Measurements from ENCODE around the gene CTBP1.

The CTBP1 gene

DNA sequence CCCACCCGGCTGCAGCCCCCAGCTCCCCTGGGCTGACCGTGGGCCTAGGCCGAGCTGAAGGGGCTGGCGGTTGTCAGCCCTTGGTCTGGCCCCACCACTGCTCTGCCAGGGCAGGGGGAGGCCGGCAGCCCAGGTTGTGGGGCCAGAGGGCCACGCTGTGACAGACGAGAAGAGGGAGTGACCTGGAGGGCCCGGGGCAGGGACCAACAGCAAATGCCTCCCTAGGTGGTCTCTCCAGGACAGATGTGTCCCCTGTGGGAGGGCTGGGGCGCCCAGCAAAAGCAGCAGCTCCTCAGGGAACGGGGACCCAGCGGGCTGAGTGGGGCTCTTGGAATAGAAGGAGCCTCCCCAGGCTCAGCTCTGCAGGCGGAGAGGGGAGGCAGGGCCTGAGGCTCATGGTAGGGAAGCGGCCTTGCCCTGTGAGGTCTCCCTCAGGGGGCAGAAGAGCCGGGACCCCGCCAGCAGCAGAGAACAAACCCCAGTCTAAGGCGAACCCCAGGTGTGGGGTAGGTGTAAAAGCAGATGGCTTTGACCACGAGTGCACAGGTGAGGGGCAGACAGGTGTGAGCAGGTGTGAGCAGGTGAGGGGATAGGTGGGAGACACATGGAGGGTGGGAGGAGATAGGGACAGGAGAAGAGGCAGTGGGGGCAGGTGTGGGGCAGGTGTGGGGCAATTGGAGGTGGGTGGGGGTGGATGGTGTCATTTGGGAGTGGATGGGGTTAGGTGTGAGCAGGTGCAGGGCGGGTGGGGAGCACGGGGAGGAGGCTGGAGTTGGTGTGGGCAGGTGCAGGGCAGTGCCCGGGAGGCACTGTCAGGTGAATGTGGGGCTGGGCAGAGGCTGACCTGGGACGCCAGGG is 42.4 kb downstream of the CTBP1 start:
- in situ Hi-C loops (cut with MboI; ENCODE audit: low sequenced_read_pairs) = no loop called here

DNA sequence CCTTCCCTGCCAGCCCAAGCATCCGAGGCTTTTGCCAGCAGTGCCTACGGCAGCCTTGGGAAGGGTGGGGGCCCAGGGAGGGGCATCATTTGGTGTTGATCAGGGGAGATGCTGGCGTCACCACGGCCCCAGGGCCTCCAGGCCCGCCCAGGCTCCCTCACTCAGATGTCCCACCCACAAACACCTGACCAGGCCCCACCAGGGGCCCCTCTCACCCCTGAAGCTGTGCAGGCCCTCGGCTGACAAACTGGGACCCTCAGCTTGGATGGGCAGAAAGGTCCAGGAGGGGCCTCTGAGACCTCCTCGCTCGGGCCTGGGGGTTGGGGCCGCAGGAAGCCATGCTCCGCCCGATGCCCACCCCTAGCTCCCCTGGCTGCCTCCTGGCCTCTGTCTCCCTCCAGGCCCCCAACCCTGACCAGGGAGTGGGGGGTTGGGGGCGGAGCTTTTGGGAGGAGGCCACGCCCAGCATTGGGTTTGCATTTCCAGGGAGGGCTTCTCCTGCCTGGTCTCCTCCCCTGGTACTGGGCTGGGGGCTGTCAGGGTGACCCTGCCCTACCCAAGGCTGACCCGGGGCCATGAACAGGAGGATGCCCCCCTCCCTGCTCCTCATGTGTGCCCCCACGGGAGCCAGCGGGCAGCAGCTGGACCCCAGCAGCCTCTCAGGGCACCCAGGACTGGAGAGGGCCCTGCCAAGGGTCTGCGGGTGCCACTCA is 43.2 kb downstream of the CTBP1 start:
- H3K4me3 ChIP-seq = no peak overlapping the region
- no peaks in the 10 kb centered on the region for H3K27me3 ChIP-seq (ENCODE audit: low read depth)
- DNase-seq (ENCODE audit: low spot score in 2 of 2) = no peak
- in situ Hi-C loops (cut with MboI; ENCODE audit: low sequenced_read_pairs) = no loop called here
- H3K9me3 ChIP-seq = no peaks in the 10 kb centered on the region
- no peaks in the 10 kb centered on the region for H3K4me1 ChIP-seq
- no peaks in the 10 kb centered on the region for H3K36me3 ChIP-seq (replicated peaks)

More for the DNA sequence above, 42.4 kb downstream of the CTBP1 start:
- Histone ChIP-seq H3K36me3 (replicated peaks) (no peaks in the 10 kb centered on the region; the same call in 1 of the 2 replicates), H3K27me3 (ENCODE audit: low read depth) (no peaks in the 10 kb centered on the region), H3K4me1 (no peaks in the 10 kb centered on the region), H3K9me3 (no peaks in the 10 kb centered on the region), H3K4me3 (no peak overlapping the region)
- DNase-seq (ENCODE audit: low spot score in 2 of 2) = peak in 1 of 2 experiments; percentile 8

DNA sequence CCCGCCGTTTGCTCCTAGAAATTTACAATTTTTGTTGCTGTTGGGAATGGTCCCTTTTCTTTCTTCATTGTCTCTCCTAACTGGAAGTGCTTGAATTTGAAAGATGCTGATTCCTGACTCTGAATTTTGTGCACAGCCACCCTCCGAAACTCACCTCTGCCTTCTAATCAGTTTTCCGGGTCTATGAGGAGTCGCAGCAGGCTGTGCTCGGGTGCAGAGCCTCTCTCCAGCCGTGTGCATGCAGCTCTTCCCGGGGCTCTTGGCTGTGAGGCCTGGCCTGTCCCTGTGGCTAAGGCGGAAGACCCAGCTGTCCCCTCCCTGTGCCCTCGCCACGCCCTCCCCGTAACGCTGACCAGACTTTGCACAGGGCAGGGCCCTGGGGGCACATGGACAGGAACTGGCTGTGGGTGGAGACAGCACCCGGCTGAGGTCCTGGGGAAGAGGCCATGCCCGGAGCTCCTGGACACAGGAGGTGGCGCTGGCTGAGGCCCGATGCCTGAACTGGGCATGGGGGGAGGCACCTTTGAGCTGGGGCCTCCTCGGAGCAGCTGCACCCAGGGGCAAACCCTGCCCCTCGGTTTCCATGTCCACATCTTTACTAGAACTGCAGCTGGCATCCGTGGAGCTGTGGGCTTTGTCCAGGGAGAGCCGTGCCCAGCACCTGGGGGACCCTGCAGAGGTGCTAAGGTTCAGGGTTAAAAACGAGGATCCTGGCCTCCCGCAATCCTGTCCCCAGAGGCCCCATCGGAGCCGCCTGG is 43.9 kb downstream of the CTBP1 start:
- in situ Hi-C loops (cut with MboI; ENCODE audit: low sequenced_read_pairs) = no loop called here
- no peaks in the 10 kb centered on the region for H3K27me3 ChIP-seq (ENCODE audit: low read depth)
- H3K4me3 ChIP-seq = no peak overlapping the region
- no peaks in the 10 kb centered on the region for H3K36me3 ChIP-seq (replicated peaks)
- no peaks in the 10 kb centered on the region for H3K4me1 ChIP-seq
- no peaks in the 10 kb centered on the region for H3K9me3 ChIP-seq
- DNase-seq (ENCODE audit: low spot score in 2 of 2) = peak in 1 of 2 experiments; percentile 8

DNA sequence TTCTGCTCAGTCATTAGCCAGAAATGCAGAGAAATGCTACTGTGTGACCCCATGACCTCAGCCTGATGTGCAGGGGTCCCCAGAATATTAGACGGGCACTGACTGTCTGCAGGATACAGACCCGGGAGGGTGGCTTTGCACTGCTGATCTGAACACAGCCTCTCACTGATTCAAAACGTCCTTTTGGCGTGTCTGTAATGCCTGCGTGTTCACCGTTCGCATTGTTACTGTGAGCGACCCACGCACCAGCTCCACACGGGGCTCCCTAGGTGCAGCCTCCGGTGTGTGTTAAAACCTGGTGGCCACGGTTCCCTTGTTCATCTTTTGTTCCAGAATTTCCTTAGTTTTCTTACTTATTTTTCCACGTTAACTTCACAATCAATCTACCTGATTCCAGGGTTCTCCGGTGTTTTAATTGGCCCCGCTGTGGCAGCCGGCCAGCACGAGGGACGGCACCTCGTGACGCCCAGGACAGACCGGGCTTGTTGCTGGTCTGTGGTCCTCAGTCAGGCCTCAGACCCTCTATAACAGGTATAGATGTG is 44.6 kb downstream of the CTBP1 start:
- Histone ChIP-seq H3K4me3 (no peak overlapping the region), H3K36me3 (replicated peaks) (no peaks in the 10 kb centered on the region), H3K4me1 (no peaks in the 10 kb centered on the region), H3K27me3 (ENCODE audit: low read depth) (no peaks in the 10 kb centered on the region), H3K9me3 (no peaks in the 10 kb centered on the region)
- no peak for DNase-seq (ENCODE audit: low spot score in 2 of 2)
- in situ Hi-C loops (cut with MboI; ENCODE audit: low sequenced_read_pairs) = no loop called here

DNA sequence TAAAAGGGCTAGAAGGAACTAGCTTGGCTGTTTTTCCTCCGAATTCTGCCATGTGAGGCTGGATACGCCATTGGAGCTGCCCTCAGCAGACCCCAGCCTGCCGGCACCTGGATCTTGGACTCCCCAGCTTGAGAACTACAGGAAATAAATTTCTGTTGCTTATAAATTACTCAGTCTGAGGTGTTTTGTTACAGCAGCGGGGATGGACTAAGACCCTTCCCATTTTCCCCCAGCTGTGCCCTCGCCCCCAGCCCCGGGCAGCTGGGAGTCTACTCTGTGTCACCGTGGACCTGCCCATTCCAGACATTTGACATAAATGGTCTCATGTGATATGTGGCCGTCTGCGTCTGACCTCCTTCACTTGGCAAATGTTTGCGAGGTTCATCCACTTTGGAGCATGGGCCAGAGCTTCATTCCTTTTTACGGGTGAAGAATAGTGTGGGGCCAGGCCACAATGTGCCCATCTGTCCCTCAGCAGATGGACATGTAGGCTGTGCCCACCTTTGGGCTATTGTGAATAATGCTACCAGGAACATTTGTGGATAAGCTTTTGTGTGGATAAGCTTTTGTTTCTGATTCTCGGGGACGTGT is 45.8 kb downstream of the CTBP1 start:
- Histone ChIP-seq H3K27me3 (ENCODE audit: low read depth) (no peaks in the 10 kb centered on the region), H3K4me1 (no peaks in the 10 kb centered on the region), H3K36me3 (replicated peaks) (no peaks in the 10 kb centered on the region), H3K4me3 (no peak overlapping the region), H3K9me3 (no peaks in the 10 kb centered on the region)
- DNase-seq (ENCODE audit: low spot score in 2 of 2) = no peak
- in situ Hi-C loops (cut with MboI; ENCODE audit: low sequenced_read_pairs) = no loop called here

DNA sequence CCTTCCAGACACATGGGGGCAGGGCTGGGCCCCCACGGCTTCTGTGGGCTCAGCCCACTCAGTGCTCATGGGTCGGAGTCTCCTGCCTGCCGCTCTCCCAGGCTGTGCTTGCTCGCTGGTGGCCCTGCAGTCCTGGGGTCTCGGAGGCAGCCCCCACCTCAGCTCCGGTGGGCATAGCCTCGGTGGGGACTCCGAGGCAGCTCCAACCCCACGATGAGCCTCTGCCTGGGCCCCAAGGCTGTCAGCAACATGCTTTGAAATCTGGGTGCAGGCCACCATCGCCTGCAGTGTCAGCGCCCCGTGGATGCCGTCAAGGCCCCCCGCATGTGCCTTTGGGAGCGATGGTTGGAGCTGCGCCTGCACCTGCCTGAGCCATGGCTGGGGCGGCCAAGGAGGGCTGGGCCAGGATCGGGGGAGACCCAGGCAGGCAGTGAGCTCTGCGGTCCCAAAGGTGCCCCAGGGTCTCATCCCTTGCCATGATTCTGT is 46.4 kb downstream of the CTBP1 start:
- Histone ChIP-seq H3K4me3 (no peak overlapping the region), H3K27me3 (ENCODE audit: low read depth) (no peaks in the 10 kb centered on the region), H3K36me3 (replicated peaks) (no peaks in the 10 kb centered on the region), H3K9me3 (no peaks in the 10 kb centered on the region), H3K4me1 (no peaks in the 10 kb centered on the region)
- in situ Hi-C loops (cut with MboI; ENCODE audit: low sequenced_read_pairs) = no loop called here
- no peak for DNase-seq (ENCODE audit: low spot score in 2 of 2)

DNA sequence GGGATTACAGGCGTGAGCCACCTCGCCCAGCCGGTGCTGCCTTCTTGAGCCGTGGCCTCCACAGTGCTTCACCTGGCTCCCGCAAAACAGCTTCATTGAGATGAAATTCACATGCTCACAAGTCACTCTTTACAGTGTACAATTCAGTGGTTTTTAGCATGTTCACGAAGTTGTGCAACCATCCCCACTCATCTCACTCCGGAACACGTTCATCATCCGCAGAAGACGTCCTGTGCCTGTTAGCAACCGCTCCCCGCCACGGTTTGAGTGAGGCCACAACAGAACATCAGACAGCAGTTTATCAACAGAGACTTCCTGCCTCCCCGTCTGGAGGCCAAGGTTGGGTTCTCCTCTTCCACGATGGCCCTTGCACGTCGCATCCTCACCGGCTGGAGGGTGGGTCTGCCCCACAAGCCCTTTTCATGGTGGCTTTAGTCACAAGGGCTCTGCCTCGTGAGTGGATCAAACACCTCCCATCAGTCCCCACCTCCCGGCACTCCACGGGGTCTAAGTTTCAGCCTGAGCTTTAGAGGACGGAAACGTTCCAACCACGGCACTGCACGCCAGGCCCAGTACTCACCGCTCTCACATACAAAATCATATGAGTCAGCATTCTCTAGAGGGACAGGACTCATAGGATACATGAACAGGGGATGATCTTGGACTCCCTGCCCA is 46.9 kb downstream of the CTBP1 start:
- Histone ChIP-seq H3K4me1 (no peaks in the 10 kb centered on the region), H3K36me3 (replicated peaks) (no peaks in the 10 kb centered on the region), H3K4me3 (no peak overlapping the region), H3K9me3 (no peaks in the 10 kb centered on the region), H3K27me3 (ENCODE audit: low read depth) (no peaks in the 10 kb centered on the region)
- in situ Hi-C loops (cut with MboI; ENCODE audit: low sequenced_read_pairs) = no loop called here
- DNase-seq (ENCODE audit: low spot score in 2 of 2) = peak in 1 of 2 experiments; percentile 5

DNA sequence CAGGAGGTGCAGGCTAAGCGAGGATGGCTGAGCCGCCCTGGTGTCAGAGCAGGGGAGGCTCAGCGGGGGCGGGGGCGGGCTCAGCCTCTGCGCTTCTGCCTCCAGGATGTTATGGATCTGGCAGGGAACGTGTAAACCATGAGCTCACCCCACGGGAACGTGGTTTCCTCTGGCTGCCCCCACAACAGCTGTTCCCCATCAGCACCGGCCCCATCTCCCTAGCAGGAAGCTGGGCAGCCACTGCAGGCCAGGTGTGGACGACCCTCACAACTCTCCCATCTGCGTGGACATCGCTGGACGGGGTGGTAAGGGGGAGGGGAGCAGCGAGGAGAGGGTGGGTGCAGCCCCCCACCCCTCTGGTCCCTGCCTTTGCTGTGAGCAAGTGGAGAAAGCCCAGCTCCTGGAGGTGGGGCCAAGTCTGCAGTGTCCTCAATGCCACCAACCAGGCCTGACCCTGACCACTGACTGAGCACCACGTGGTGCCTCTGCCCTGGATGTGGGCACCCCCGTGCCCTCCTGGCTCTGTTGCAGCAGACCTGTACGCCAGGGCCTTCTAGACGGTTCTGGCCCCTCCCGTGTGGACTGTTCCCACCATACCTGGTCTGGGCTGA is 48.4 kb downstream of the CTBP1 start:
- peak in 1 of 2 experiments; percentile 5 for DNase-seq (ENCODE audit: low spot score in 2 of 2)
- Histone ChIP-seq H3K4me3 (no peak overlapping the region), H3K36me3 (replicated peaks) (no peaks in the 10 kb centered on the region), H3K27me3 (ENCODE audit: low read depth) (no peaks in the 10 kb centered on the region), H3K4me1 (no peaks in the 10 kb centered on the region), H3K9me3 (no peaks in the 10 kb centered on the region)
- in situ Hi-C loops (cut with MboI; ENCODE audit: low sequenced_read_pairs) = no loop called here

DNA sequence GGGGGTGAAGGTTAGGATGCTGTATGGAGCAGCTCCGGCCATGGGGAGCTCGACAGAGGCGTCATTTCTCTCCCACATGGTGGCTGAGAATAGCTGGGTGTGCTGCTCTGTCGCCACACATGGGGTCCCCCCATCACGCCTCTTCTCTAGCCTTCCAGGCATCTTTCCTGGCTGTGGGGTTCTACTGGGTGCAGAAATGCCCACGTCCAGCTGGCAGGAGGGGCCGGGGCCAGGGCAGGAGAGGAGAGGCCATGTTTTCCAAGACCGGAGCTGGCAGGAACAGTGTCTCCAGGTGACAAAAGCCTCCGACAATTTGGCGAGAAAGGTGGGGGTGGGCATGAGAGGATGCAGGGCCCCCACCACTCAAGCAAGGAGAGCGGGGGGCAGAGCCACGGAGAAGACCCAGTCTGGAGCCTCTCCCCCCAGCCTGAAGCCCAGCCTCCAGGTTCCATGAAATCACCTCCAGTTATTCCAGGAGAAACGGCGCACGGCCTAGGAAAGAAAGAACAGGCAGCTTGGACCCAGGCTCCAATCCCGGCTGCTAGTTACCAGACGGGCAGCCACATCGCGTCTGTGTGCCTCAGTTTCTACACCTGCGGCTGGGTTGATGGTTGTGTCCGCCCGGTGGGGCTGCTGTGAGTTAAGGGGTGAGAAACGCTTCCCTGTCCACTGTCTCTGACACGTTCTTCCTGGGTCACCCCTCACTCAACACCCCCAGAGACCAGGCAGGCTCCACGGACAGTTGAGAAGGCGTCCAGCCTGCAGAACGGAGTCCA is 49.2 kb downstream of the CTBP1 start:
- Histone ChIP-seq H3K36me3 (replicated peaks) (no peaks in the 10 kb centered on the region), H3K4me1 (no peaks in the 10 kb centered on the region), H3K27me3 (ENCODE audit: low read depth) (no peaks in the 10 kb centered on the region), H3K9me3 (no peaks in the 10 kb centered on the region), H3K4me3 (no peak overlapping the region)
- DNase-seq (ENCODE audit: low spot score in 2 of 2) = peak in 1 of 2 experiments; percentile 5
- in situ Hi-C loops (cut with MboI; ENCODE audit: low sequenced_read_pairs) = no loop called here

DNA sequence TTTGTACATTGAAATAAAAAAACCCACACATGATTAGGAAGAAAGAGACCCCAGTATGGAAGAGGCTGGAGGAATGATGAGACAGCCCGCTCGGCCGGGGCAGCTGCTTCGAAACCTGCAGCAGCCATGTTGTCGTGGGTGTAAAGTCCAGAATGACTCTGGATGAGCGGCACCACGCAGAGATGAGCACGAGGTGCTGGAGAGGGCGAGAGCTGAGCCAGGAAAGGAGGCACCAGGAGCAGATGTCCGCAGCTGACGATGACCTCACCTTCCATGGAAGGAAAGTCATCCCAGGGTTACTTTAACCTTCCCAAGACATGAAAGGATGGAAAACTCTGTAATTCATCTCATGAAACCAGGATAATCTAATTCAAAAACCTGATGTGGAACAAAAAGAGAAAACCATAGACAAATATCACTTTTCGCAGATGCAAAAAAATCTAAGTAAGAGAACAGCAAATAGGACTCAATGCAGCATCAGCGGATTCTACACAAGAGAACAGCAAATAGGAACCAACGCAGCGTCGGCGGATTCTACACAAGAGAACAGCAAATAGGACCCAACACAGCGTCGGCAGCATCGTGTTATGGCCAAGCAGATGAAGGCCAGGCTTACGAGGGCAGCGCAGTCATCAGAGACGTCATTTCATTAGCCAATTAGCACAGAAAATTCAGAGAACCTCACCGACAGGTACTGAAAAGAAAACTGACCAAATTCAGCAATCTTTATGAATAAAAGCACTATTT is 50.7 kb downstream of the CTBP1 start:
- H3K27me3 ChIP-seq (ENCODE audit: low read depth) = no peaks in the 10 kb centered on the region
- no peaks in the 10 kb centered on the region for H3K9me3 ChIP-seq
- no peaks in the 10 kb centered on the region for H3K4me1 ChIP-seq
- H3K36me3 ChIP-seq (replicated peaks) = no peaks in the 10 kb centered on the region
- DNase-seq (ENCODE audit: low spot score in 2 of 2) = no peak
- in situ Hi-C loops (cut with MboI; ENCODE audit: low sequenced_read_pairs) = no loop called here
- H3K4me3 ChIP-seq = no peak overlapping the region

DNA sequence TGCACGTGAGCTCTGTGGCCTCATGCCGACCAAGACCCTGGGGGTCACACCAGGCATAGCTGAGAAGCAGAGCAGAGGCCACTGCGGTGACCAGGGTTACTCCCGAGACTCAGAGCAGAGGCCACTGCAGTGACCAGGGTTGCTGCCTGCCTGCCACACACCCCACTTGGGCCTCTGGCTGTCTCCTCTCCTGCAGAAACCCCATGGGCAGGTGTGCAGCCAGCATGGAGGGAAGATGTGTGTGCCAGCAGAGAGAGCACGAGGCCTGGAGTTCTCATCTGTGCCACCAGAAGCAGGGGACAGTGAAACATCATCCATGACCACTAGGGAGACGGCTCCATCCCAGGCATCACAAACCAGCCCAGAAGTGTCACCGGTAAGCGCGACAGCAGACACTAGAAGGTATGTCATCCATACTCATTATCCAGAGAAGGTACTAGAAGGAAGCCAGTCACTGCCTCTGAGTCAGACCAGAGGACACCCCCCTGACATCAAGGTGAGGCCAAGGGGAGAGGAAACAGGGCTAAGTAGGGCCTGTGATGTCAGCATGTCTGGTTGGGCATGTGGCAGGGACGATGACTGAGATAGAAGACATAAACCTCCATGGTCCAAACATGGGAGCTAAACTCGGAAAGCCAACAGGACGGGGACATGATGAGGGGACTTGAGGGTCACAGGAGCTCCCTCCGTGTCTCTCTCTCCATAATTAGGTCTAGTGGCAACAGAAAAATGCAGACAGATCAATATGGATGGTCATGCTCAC is 52.3 kb downstream of the CTBP1 start:
- no peak overlapping the region for H3K4me3 ChIP-seq
- in situ Hi-C loops (cut with MboI; ENCODE audit: low sequenced_read_pairs) = no loop called here
- no peaks in the 10 kb centered on the region for H3K9me3 ChIP-seq
- no peaks in the 10 kb centered on the region for H3K27me3 ChIP-seq (ENCODE audit: low read depth)
- no peak for DNase-seq (ENCODE audit: low spot score in 2 of 2)
- no peaks in the 10 kb centered on the region for H3K36me3 ChIP-seq (replicated peaks)
- H3K4me1 ChIP-seq = no peaks in the 10 kb centered on the region

Measured in HAP-1 (cell line).